B cell (primary cell): ENCODE data around the gene ZBTB44. TPM values are rescaled to one million over a fixed set of nuclear protein-coding genes. Genes with fewer than 3 reads are reported as not detected.

Experiments
- ATAC-seq: fragments of 200-7000 bp; cut with Tn5 transposase; one replicate; pipeline ENCODE4 v1.10.0; 2021; ENCODE audit warnings: low read depth, mild to moderate bottlenecking, moderate number of reproducible peaks, moderate library complexity
- CTCF ChIA-PET: fragments of 350-600 bp; sonication (Branson Sonifier 250); formaldehyde crosslinking; loops from one replicate; lab custom pipeline; 2021; ENCODE audit warnings: antibody characterized with exemption, inconsistent platforms; lab: Charles Lee
- POLR2A ChIA-PET: fragments of 350-600 bp; sonication (Branson Sonifier 250); formaldehyde crosslinking; loops from one replicate; lab custom pipeline; 2021; ENCODE audit warnings: antibody characterized with exemption; lab: Charles Lee
- DNase-seq: peaks from one replicate; pipeline ENCODE4 v3.0.0; 2013
- H2AFZ ChIP-seq: 2 replicates; pipeline ENCODE4 v1.6.1; 2012; ENCODE audit warnings: mild to moderate bottlenecking, low read depth, low read length; ENCODE audit not compliant: insufficient read depth, poor library complexity, severe bottlenecking
- H3K27ac ChIP-seq, 2 donors: 1 replicate in 1 of 2; 2 replicates in 1 of 2; pipeline ENCODE4 v1.5.1; 2012 to 2013; ENCODE audit warnings: low read length in 2 of 2, mild to moderate bottlenecking in 2 of 2, moderate library complexity in 1 of 2
- H3K27me3 ChIP-seq, 4 experiments: fragments of 200-600 bp in 1 of 4; sonication (generic) in 1 of 4; replicated peaks in 1 of 4; 1 replicate in 2 of 4; 2 replicates in 2 of 4; pipeline versions ENCODE4 v1.6.1 to v1.7.0; 2013 to 2016; ENCODE audit warnings: low read length in 3 of 4, mild to moderate bottlenecking in 2 of 4, mixed read lengths in 1 of 4, moderate library complexity in 1 of 4; ENCODE audit not compliant: insufficient read depth in 4 of 4, control insufficient read depth in 3 of 4; ENCODE audit errors: control extremely low read depth in 1 of 4
- H3K36me3 ChIP-seq, 2 experiments: replicated peaks in 1 of 2; 1 replicate in 1 of 2; 2 replicates in 1 of 2; pipeline versions ENCODE4 v1.6.1 to v1.7.1; 2013; ENCODE audit warnings: low read length in 1 of 2; ENCODE audit not compliant: insufficient read depth in 2 of 2, control insufficient read depth in 1 of 2; ENCODE audit errors: control extremely low read depth in 1 of 2, extremely low read depth in 1 of 2
- H3K4me1 ChIP-seq, 2 donors: fragments of 200-600 bp in 1 of 2; sonication (generic) in 1 of 2; 1 replicate in 1 of 2; 2 replicates in 1 of 2; pipeline versions ENCODE4 v1.5.1 to v1.6.1; 2013 to 2017; ENCODE audit warnings: low read length in 2 of 2; ENCODE audit not compliant: control insufficient read depth in 2 of 2, insufficient read depth in 2 of 2
- H3K4me2 ChIP-seq: replicated peaks from 2 replicates; pipeline ENCODE3; 2012; ENCODE audit warnings: mild to moderate bottlenecking, low read depth, low read length; ENCODE audit not compliant: poor library complexity, severe bottlenecking
- H3K4me3 ChIP-seq, 5 experiments: fragments of 200-600 bp in 1 of 5; sonication (generic) in 1 of 5; 1 replicate in 3 of 5; 2 replicates in 2 of 5; pipeline versions ENCODE4 v1.5.1 to v1.7.0; 2011 to 2016; ENCODE audit warnings: low read length in 4 of 5, mild to moderate bottlenecking in 4 of 5, low read depth in 2 of 5, control low read depth in 1 of 5, moderate library complexity in 1 of 5; ENCODE audit not compliant: insufficient read depth in 1 of 5; ENCODE audit errors: control extremely low read depth in 1 of 5, extremely low read depth in 1 of 5
- H3K79me2 ChIP-seq: fragments of 200-600 bp; sonication (generic); one replicate; pipeline ENCODE4 v1.6.0; 2016; ENCODE audit warnings: low read length; ENCODE audit not compliant: control insufficient read depth, insufficient read depth
- H3K9ac ChIP-seq: fragments of 200-600 bp; sonication (generic); 2 replicates; pipeline ENCODE4 v1.6.1; 2017; ENCODE audit warnings: mild to moderate bottlenecking, low read length, moderate library complexity
- H3K9me3 ChIP-seq, 3 donors: one replicate each; pipeline versions ENCODE4 v1.6.1 to v1.7.1; 2013; ENCODE audit warnings: low read length in 2 of 3; ENCODE audit not compliant: control insufficient read depth in 2 of 3, insufficient read depth in 1 of 3; ENCODE audit errors: control extremely low read depth in 1 of 3
- H4K20me1 ChIP-seq: 2 replicates; pipeline ENCODE4 v1.6.0; 2012; ENCODE audit warnings: mild to moderate bottlenecking, low read length; ENCODE audit not compliant: insufficient read depth, control insufficient read depth, poor library complexity, severe bottlenecking
- H3K27ac Mint-ChIP-seq: one replicate; pipeline ENCODE4 v1.8.0; 2021; ENCODE audit warnings: mixed read lengths
- H3K27me3 Mint-ChIP-seq: one replicate; pipeline ENCODE4 v1.8.0; 2021; ENCODE audit warnings: mixed read lengths
- H3K4me1 Mint-ChIP-seq: one replicate; pipeline ENCODE4 v1.8.0; 2021; ENCODE audit warnings: mixed read lengths
- H3K4me3 Mint-ChIP-seq: one replicate; pipeline ENCODE4 v1.8.0; 2021; ENCODE audit warnings: mixed read lengths
- H3K9me3 Mint-ChIP-seq: one replicate; pipeline ENCODE4 v1.8.0; 2022; ENCODE audit warnings: mixed read lengths; ENCODE audit not compliant: insufficient read depth
- CTCF ChIP-seq: fragments of 200-600 bp; IDR thresholded peaks from one replicate; pipeline ENCODE4 v1.8.0; 2022; ENCODE audit warnings: antibody characterized with exemption, mild to moderate bottlenecking
- EZH2 ChIP-seq: IDR thresholded peaks from 2 replicates; pipeline ENCODE4 v1.6.1; 2012; ENCODE audit warnings: borderline replicate concordance, low read depth, mild to moderate bottlenecking, moderate library complexity, low read length; ENCODE audit not compliant: insufficient read depth, poor library complexity, severe bottlenecking
- WGBS: methylation state at CpG from one replicate; pipeline ENCODE4 v1.1.5; 2013; ENCODE audit warnings: missing lambda C conversion rate; ENCODE audit not compliant: insufficient coverage; 5-methylcytosine and 5-hydroxymethylcytosine counted together
- intact Hi-C: fragments of 100-400 bp; cut with micrococcal nuclease; formaldehyde crosslinking; loops from one replicate; pipeline ENCODE4 v1.10.0; 2022
- polyA plus RNA-seq: library from polyadenylated mRNA; depleted of rRNA; stranded (reverse); fragments of >200 nt; gene quantifications from 2 replicates; pipeline ENCODE4 v1.2.3, GENCODE V29; 2012
- total RNA-seq, 2 donors: library from RNA; stranded (reverse); fragments of 120-200 nt in 1 of 2; gene quantifications; 1 replicate in 1 of 2; 2 replicates in 1 of 2; pipeline versions ENCODE4 v1.2.3 to v1.2.4, GENCODE V29; 2013 to 2022

The ZBTB44 gene
- total and polyA plus RNA-seq, 2 donors (not counting 1 experiment from before 2014, with no cell fraction given) = 23.3 to 89.4 TPM

GRCh38 chr11:130260742-130261141, 54.0 kb downstream of the ZBTB44 start:
- ATAC-seq (no peak), DNase-seq (no peak)
- intact Hi-C loops = no loop called here
- Histone ChIP-seq H3K4me2 (no peak overlapping the region), H3K9me3 (peaks cover 0 to 4% (median 0%) of the 10 kb centered on the region in 3 donors), H4K20me1 (peaks cover 14% of the 10 kb centered on the region), H3K36me3 (peaks cover 3 to 31% of the 10 kb centered on the region in 2 experiments), H3K27ac (no peak overlapping the region), H3K9ac (no peak overlapping the region), H3K79me2 (peaks cover 59% of the 10 kb centered on the region), H3K27me3 (no peaks in the 10 kb centered on the region), H3K4me3 (no peak overlapping the region), H3K4me1 (peaks cover 15 to 25% of the 10 kb centered on the region in 2 donors), H2AFZ (no peak overlapping the region)
- H3K4me1 Mint-ChIP-seq = peaks cover 57% of the 10 kb centered on the region
- no peak overlapping the region for H3K4me3 Mint-ChIP-seq
- no peak overlapping the region for H3K27ac Mint-ChIP-seq
- TF ChIP-seq CTCF (no peak), EZH2 (no peak)
- 98% methylated on average over 5 of the region's 6 CpGs for WGBS
- H3K9me3 Mint-ChIP-seq = peaks cover 7% of the 10 kb centered on the region
- no peaks in the 10 kb centered on the region for H3K27me3 Mint-ChIP-seq
- CTCF ChIA-PET = interaction anchor here (0.6 kb wide), 1 partner anchor 1375 kb away, joined by 3 read pairs; no protein-coding TSS in a partner anchor
- POLR2A ChIA-PET = no interaction called here

GRCh38 chr11:130260080-130260627, 54.6 kb downstream of the ZBTB44 start:
- H3K4me1 Mint-ChIP-seq = peaks cover 60% of the 10 kb centered on the region
- no peak overlapping the region for H3K9ac ChIP-seq
- ATAC-seq = no peak

More at GRCh38 chr11:130260080-130260627, 54.6 kb downstream of the ZBTB44 start:
- Mint-ChIP-seq H3K27ac (no peak overlapping the region), H3K9me3 (peaks cover 9% of the 10 kb centered on the region), H3K27me3 (no peaks in the 10 kb centered on the region), H3K4me3 (no peak overlapping the region)
- Histone ChIP-seq H3K27ac (no peak overlapping the region), H3K79me2 (peaks cover 59% of the 10 kb centered on the region), H2AFZ (no peak overlapping the region), H4K20me1 (peaks cover 15% of the 10 kb centered on the region), H3K4me1 (peaks cover 15 to 25% of the 10 kb centered on the region in 2 donors), H3K4me2 (no peak overlapping the region), H3K4me3 (no peak overlapping the region), H3K36me3 (peaks cover 0 to 26% of the 10 kb centered on the region in 2 experiments), H3K9me3 (peaks cover 0 to 4% (median 0%) of the 10 kb centered on the region in 3 donors), H3K27me3 (no peaks in the 10 kb centered on the region)
- 100% methylated on average over 2 of the region's 2 CpGs for WGBS
- ChIA-PET POLR2A (no interaction called here), CTCF (no interaction called here)
- intact Hi-C loops = no loop called here
- no peak for DNase-seq
- TF ChIP-seq CTCF (no peak), EZH2 (no peak)
